OCI-LY3 (cell line): Measurements from ENCODE around the gene NEO1.

ENCODE experiments used
- H2AFZ ChIP-seq: fragments of 200-600, 300-600 bp; shearing (Covaris generic); 2 replicates; pipeline ENCODE4 v1.6.0; 2014; ENCODE audit warnings: antibody characterized with exemption, low read depth, low read length
- H3K27ac ChIP-seq: fragments of 200-600, 300-600 bp; sonication (generic); 2 replicates; pipeline ENCODE4 v1.5.1; 2014; ENCODE audit warnings: mild to moderate bottlenecking, low read length, moderate library complexity, mixed read lengths
- H3K27me3 ChIP-seq: fragments of 200-600, 300-600 bp; sonication (generic); 2 replicates; pipeline ENCODE4 v1.6.1; 2014; ENCODE audit warnings: low read depth, low read length, mixed read lengths
- H3K36me3 ChIP-seq: fragments of 200-600, 300-600 bp; sonication (generic); replicated peaks from 2 replicates; pipeline ENCODE3; 2014; ENCODE audit warnings: low read depth, low read length, mixed read lengths
- H3K4me1 ChIP-seq: fragments of 300-600, 200-600 bp; sonication (generic); 2 replicates; pipeline ENCODE4 v1.6.1; 2014; ENCODE audit warnings: low read length, mixed read lengths
- H3K4me2 ChIP-seq: fragments of 200-600, 300-600 bp; sonication (generic); 2 replicates; pipeline ENCODE4 v1.6.1; 2014; ENCODE audit warnings: low read length, mixed read lengths
- H3K4me3 ChIP-seq: fragments of 300-600, 200-600 bp; sonication (generic); 2 replicates; pipeline ENCODE4 v1.5.1; 2014; ENCODE audit warnings: antibody characterized with exemption, mild to moderate bottlenecking, low read length, moderate library complexity
- H3K79me2 ChIP-seq: fragments of 300-600, 200-600 bp; shearing (Covaris generic); 2 replicates; pipeline ENCODE4 v1.6.1; 2014; ENCODE audit warnings: mild to moderate bottlenecking, low read length, mixed read lengths
- H3K9ac ChIP-seq: fragments of 300-600, 200-600 bp; shearing (Covaris generic); 2 replicates; pipeline ENCODE4 v1.6.0; 2014; ENCODE audit warnings: mild to moderate bottlenecking, low read length, moderate library complexity
- H3K9me3 ChIP-seq: fragments of 200-600, 300-600 bp; shearing (Covaris generic); 2 replicates; pipeline ENCODE4 v1.6.1; 2014; ENCODE audit warnings: low read length, mixed read lengths; ENCODE audit not compliant: insufficient read depth
- H4K20me1 ChIP-seq: fragments of 200-600, 300-600 bp; sonication (generic); 2 replicates; pipeline ENCODE4 v1.6.1; 2016; ENCODE audit warnings: low read length, mixed read lengths; ENCODE audit not compliant: insufficient read depth
- EZH2phosphoT487 ChIP-seq: fragments of 200-600 bp; shearing (Covaris generic); IDR thresholded peaks from 2 replicates; pipeline ENCODE4 v1.6.1; 2018; ENCODE audit warnings: antibody characterized with exemption, mixed run types, low read depth
- TF ChIP-seq, protein P1 (sequence below): fragments of 200-600, 300-600 bp; sonication (generic); IDR thresholded peaks from 2 replicates; pipeline ENCODE4 v1.5.1; 2014; ENCODE audit warnings: antibody characterized with exemption, low read length, low read depth

Gene NEO1

DNA sequence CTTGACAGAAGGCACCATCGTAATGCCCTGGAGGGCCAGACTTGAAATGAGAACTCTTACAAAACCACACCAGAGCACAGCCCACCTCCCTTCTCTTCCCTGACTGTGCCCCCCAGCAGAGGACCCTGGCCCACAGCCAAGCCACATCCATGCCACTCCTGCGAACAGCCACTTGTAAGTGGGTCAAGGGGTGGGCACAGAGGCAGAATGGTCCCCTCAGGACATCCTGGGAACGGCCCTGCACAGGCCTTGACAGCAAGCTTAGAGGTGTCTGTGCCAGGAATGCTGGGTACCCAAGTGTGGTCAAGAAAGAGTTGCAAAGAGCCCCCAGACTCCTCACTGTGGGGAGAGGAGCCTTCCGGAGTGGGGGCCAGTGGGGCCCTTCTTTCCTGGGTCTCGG is 283.2 kb downstream of the NEO1 start:
- no peak overlapping the region for H3K27ac ChIP-seq
- H3K36me3 ChIP-seq = no peaks in the 10 kb centered on the region
- H2AFZ ChIP-seq = no peak overlapping the region
- H3K79me2 ChIP-seq = no peaks in the 10 kb centered on the region
- H3K9me3 ChIP-seq = no peaks in the 10 kb centered on the region
- no peaks in the 10 kb centered on the region for H4K20me1 ChIP-seq
- H3K27me3 ChIP-seq = peaks cover 3% of the 10 kb centered on the region
- no peak overlapping the region for H3K4me2 ChIP-seq
- H3K4me1 ChIP-seq = no peaks in the 10 kb centered on the region
- TF ChIP-seq, protein P1, sequence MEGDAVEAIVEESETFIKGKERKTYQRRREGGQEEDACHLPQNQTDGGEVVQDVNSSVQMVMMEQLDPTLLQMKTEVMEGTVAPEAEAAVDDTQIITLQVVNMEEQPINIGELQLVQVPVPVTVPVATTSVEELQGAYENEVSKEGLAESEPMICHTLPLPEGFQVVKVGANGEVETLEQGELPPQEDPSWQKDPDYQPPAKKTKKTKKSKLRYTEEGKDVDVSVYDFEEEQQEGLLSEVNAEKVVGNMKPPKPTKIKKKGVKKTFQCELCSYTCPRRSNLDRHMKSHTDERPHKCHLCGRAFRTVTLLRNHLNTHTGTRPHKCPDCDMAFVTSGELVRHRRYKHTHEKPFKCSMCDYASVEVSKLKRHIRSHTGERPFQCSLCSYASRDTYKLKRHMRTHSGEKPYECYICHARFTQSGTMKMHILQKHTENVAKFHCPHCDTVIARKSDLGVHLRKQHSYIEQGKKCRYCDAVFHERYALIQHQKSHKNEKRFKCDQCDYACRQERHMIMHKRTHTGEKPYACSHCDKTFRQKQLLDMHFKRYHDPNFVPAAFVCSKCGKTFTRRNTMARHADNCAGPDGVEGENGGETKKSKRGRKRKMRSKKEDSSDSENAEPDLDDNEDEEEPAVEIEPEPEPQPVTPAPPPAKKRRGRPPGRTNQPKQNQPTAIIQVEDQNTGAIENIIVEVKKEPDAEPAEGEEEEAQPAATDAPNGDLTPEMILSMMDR = no peak
- TF ChIP-seq EZH2phosphoT487 = no peak
- H3K9ac ChIP-seq = no peak overlapping the region
- no peak overlapping the region for H3K4me3 ChIP-seq

- no peak overlapping the region for H3K4me3 ChIP-seq
- H3K36me3 ChIP-seq = no peaks in the 10 kb centered on the region
- no peak overlapping the region for H3K27ac ChIP-seq
- no peaks in the 10 kb centered on the region for H3K9me3 ChIP-seq
- H3K4me1 ChIP-seq = no peaks in the 10 kb centered on the region
- no peak overlapping the region for H2AFZ ChIP-seq
- no peak overlapping the region for H3K9ac ChIP-seq
- H3K79me2 ChIP-seq = no peaks in the 10 kb centered on the region
- TF ChIP-seq, protein P1 = no peak
- no peak for TF ChIP-seq EZH2phosphoT487
- H4K20me1 ChIP-seq = no peaks in the 10 kb centered on the region
- peaks cover 3% of the 10 kb centered on the region for H3K27me3 ChIP-seq
- H3K4me2 ChIP-seq = no peak overlapping the region
Observed at GRCh38 chr15:73336756-73337155, 284.5 kb downstream of the NEO1 start.

DNA sequence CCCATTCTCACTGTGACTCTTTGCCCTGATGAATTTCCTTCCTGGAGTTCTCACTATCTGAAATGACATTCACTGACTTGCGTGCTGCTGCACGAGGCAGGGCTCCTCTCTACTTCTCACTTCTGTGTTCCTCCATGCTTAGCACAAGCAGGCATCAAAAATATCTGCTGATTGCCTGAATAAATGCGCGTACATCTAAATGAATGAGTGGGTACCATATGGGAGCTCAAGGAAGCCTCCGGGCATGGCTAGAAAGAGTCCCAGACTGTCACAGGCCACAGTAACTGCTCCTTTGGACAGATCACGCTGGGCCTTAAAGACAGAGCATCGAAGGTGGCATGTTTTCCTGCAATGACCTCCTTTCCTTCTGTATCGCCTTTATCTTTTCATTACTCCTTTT is 284.9 kb downstream of the NEO1 start:
- Histone ChIP-seq H3K36me3 (no peaks in the 10 kb centered on the region), H3K4me1 (no peaks in the 10 kb centered on the region), H4K20me1 (no peaks in the 10 kb centered on the region), H2AFZ (no peak overlapping the region), H3K9me3 (no peaks in the 10 kb centered on the region), H3K9ac (no peak overlapping the region), H3K4me2 (no peak overlapping the region), H3K4me3 (no peak overlapping the region), H3K79me2 (no peaks in the 10 kb centered on the region), H3K27me3 (peaks cover 3% of the 10 kb centered on the region), H3K27ac (no peak overlapping the region)
- no peak for TF ChIP-seq EZH2phosphoT487
- TF ChIP-seq, protein P1 = no peak

DNA sequence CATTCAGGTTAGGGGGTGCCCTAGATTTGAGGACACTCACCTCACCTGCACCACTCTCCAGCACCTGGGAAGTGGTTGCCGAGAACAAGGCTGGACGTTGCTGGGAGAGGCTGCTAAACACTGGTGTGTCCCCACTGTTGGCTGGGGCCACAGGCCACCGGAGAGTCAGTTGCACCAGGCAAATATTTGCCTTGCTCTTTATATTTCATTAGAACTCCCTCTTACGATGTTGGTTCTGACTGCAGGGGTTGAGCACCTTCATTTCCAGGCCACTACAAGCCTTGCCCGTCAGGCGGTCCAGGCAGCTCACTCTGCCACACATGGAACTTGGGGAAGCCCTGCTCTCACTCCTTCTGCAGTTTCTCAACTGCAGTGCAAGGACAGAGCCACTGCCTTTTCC is 285.8 kb downstream of the NEO1 start:
- H3K9ac ChIP-seq = no peak overlapping the region
- H4K20me1 ChIP-seq = peaks cover under 1% of the 10 kb centered on the region; the same call in 1 of the 2 replicates
- no peaks in the 10 kb centered on the region for H3K9me3 ChIP-seq
- no peak overlapping the region for H2AFZ ChIP-seq
- no peak overlapping the region for H3K4me2 ChIP-seq
- no peak overlapping the region for H3K27ac ChIP-seq
- H3K36me3 ChIP-seq = no peaks in the 10 kb centered on the region
- no peaks in the 10 kb centered on the region for H3K79me2 ChIP-seq
- no peaks in the 10 kb centered on the region for H3K4me1 ChIP-seq
- H3K4me3 ChIP-seq = no peak overlapping the region
- TF ChIP-seq EZH2phosphoT487 = no peak
- TF ChIP-seq, protein P1 = no peak
- peaks cover 3% of the 10 kb centered on the region for H3K27me3 ChIP-seq
